Measurements from ENCODE around the gene VGLL2.

DNA sequence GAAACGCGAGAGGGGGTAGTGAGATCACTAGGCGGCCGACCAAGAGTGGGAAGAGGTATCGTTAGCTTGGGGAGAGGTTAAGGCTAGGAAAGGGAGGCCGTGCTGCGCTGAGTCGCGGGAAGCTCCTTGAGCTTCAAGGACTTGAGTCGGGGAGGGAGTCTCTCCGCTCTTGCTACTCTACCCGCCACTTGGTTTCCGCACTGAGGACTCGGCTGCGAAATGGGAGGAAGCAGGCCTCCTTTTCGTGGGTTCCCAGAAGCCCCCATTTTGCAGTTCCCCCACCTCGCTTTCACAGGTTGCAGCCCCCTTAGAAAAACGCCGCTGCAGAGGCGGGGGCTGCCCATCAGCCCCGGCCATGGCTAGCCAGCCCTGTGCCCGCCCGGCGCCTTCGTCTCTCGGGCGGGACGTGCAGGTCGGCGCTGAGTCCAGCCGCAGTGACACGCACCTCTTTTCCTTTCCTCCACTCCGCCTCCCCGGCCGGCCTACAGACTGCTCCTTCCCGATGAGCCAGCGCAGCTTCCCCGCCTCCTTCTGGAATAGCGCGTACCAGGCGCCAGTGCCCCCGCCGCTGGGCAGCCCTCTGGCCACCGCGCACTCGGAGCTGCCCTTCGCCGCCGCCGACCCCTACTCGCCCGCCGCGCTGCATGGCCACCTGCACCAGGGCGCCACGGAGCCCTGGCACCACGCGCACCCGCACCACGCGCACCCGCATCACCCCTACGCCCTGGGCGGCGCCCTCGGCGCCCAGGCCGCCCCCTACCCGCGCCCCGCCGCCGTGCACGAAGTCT is 4.9 kb downstream of the VGLL2 start:
- TF ChIP-seq, protein P1, sequence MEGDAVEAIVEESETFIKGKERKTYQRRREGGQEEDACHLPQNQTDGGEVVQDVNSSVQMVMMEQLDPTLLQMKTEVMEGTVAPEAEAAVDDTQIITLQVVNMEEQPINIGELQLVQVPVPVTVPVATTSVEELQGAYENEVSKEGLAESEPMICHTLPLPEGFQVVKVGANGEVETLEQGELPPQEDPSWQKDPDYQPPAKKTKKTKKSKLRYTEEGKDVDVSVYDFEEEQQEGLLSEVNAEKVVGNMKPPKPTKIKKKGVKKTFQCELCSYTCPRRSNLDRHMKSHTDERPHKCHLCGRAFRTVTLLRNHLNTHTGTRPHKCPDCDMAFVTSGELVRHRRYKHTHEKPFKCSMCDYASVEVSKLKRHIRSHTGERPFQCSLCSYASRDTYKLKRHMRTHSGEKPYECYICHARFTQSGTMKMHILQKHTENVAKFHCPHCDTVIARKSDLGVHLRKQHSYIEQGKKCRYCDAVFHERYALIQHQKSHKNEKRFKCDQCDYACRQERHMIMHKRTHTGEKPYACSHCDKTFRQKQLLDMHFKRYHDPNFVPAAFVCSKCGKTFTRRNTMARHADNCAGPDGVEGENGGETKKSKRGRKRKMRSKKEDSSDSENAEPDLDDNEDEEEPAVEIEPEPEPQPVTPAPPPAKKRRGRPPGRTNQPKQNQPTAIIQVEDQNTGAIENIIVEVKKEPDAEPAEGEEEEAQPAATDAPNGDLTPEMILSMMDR (IDR thresholded peaks at IDR 0.05; ENCODE audit: insufficient read depth, low read length, poor library complexity, severe bottlenecking): no peak
- no peak for TF ChIP-seq EZH2phosphoT487 (conservative IDR thresholded peaks at IDR 0.05; ENCODE audit: low read length)
